ENCODE results near the gene OPALIN.

OPALIN gene

GRCh38 chr10:96374985-96375830 is 16.4 kb upstream of the OPALIN start:
- H3K9me3 ChIP-seq (ENCODE audit: control extremely low read depth in 1 of 5, control insufficient read depth in 4 of 5, insufficient read depth in 2 of 5, low read depth in 1 of 5, low read length in 4 of 5): no peaks in the 10 kb centered on the region
- CTCF ChIA-PET: interaction anchor here (0.7 to 5.6 kb wide), 18 partner anchors 9 to 835 kb away, joined by 3 to 29 read pairs (median 4); partner anchors contain the start of gene TLL2

DNA sequence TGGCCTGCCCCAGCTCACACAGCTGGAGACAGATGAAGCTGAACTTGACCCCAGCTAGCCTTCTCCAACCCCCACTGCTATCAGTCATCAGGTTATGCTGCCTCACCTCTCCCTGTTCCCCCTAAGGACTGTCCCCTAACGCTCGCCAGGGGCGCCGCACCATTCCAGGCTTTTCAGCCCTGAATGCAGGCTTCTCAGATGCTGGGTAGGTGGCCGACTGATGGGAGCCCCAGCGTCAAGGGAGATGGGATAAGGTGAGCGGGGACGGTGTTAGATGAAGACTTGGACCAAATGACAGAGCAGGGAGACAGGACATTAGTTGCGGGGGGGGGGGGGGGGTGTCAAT is 15.8 kb upstream of the OPALIN start:
- peak; percentile 17 to 31 (median 23) for DNase-seq
- peaks cover 0 to 10% (median 5%) of the 10 kb centered on the region in 4 experiments for H3K4me1 ChIP-seq (ENCODE audit: control extremely low read depth in 1 of 4, control insufficient read depth in 4 of 4, insufficient read depth in 4 of 4, low read length in 3 of 4)
- ChIA-PET POLR2A (no interaction called here), CTCF (interaction anchor here (0.7 to 5.6 kb wide), 18 partner anchors 9 to 835 kb away, joined by 3 to 29 read pairs (median 4); partner anchors contain the start of gene TLL2)
- H3K27ac ChIP-seq (ENCODE audit: insufficient read depth in 1 of 2, low read depth in 1 of 2, low read length in 2 of 2, poor library complexity in 1 of 2, severe bottlenecking in 2 of 2): no peak overlapping the region
- no peaks in the 10 kb centered on the region for H3K9me3 ChIP-seq (ENCODE audit: control extremely low read depth in 1 of 5, control insufficient read depth in 4 of 5, insufficient read depth in 2 of 5, low read depth in 1 of 5, low read length in 4 of 5)
- no peaks in the 10 kb centered on the region for H3K36me3 ChIP-seq (ENCODE audit: control insufficient read depth in 4 of 4, insufficient read depth in 4 of 4, low read length in 3 of 4)
- H3K27me3 ChIP-seq (replicated peaks in 2 of 5; ENCODE audit: control insufficient read depth in 4 of 5, insufficient read depth in 5 of 5, low read length in 4 of 5): peaks cover 0 to 5% (median 0%) of the 10 kb centered on the region in 5 experiments
- WGBS (ENCODE audit: insufficient coverage): 10% methylated on average over 9 of the region's 9 CpGs
- peak overlapping the region in 6 of 7 experiments; percentile 17 to 86 (median 74) for H3K4me3 ChIP-seq (ENCODE audit: control insufficient read depth in 1 of 7, extremely low read depth in 1 of 7, insufficient read depth in 4 of 7, low read depth in 2 of 7, low read length in 6 of 7)

More at GRCh38 chr10:96374985-96375830, 16.4 kb upstream of the OPALIN start:
- Histone ChIP-seq H3K27ac (ENCODE audit: insufficient read depth in 1 of 2, low read depth in 1 of 2, low read length in 2 of 2, poor library complexity in 1 of 2, severe bottlenecking in 2 of 2) (no peak overlapping the region), H3K36me3 (ENCODE audit: control insufficient read depth in 4 of 4, insufficient read depth in 4 of 4, low read length in 3 of 4) (no peaks in the 10 kb centered on the region), H3K4me1 (ENCODE audit: control extremely low read depth in 1 of 4, control insufficient read depth in 4 of 4, insufficient read depth in 4 of 4, low read length in 3 of 4) (peaks cover 0 to 10% (median 5%) of the 10 kb centered on the region in 4 experiments), H3K27me3 (replicated peaks in 2 of 5; ENCODE audit: control insufficient read depth in 4 of 5, insufficient read depth in 5 of 5, low read length in 4 of 5) (peaks cover 0 to 5% (median 0%) of the 10 kb centered on the region in 5 experiments), H3K4me3 (ENCODE audit: control insufficient read depth in 1 of 7, extremely low read depth in 1 of 7, insufficient read depth in 4 of 7, low read depth in 2 of 7, low read length in 6 of 7) (peak overlapping the region; percentile 17 to 86 (median 72))
- POLR2A ChIA-PET: no interaction called here
- WGBS (ENCODE audit: insufficient coverage): 7% methylated on average over 33 of the region's 36 CpGs
- peak; percentile 68 to 77 (median 70) for DNase-seq

DNA sequence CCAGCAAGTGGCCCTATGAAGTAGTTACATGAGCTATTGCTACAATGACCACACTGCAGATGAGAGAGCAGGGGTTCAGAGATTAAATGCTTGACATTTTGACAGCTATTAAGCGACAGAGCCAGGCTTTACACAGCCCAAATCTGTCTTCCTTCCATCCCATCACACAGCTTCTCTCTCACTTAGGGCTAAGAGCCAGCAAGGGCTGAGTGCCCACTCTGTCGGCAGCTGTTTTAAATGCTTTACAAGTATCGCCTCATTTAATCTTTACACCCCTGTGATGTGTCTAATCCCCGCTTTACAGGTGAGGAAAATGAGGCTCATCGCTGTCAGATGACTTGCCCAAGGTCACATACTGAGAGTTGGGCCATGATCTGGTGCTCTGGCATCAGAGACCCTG is 15.2 kb upstream of the OPALIN start:
- Histone ChIP-seq H3K4me1 (ENCODE audit: control extremely low read depth in 1 of 4, control insufficient read depth in 4 of 4, insufficient read depth in 4 of 4, low read length in 3 of 4) (peaks cover 0 to 10% (median 5%) of the 10 kb centered on the region in 4 experiments), H3K4me3 (ENCODE audit: control insufficient read depth in 1 of 7, extremely low read depth in 1 of 7, insufficient read depth in 4 of 7, low read depth in 2 of 7, low read length in 6 of 7) (no peak overlapping the region), H3K27me3 (replicated peaks in 2 of 5; ENCODE audit: control insufficient read depth in 4 of 5, insufficient read depth in 5 of 5, low read length in 4 of 5) (peaks cover 0 to 5% (median 0%) of the 10 kb centered on the region in 5 experiments), H3K9me3 (ENCODE audit: control extremely low read depth in 1 of 5, control insufficient read depth in 4 of 5, insufficient read depth in 2 of 5, low read depth in 1 of 5, low read length in 4 of 5) (no peaks in the 10 kb centered on the region), H3K36me3 (ENCODE audit: control insufficient read depth in 4 of 4, insufficient read depth in 4 of 4, low read length in 3 of 4) (no peaks in the 10 kb centered on the region), H3K27ac (ENCODE audit: insufficient read depth in 1 of 2, low read depth in 1 of 2, low read length in 2 of 2, poor library complexity in 1 of 2, severe bottlenecking in 2 of 2) (no peak overlapping the region)
- WGBS (ENCODE audit: insufficient coverage): 100% methylated on average over 4 of the region's 5 CpGs
- POLR2A ChIA-PET: no interaction called here
- CTCF ChIA-PET: interaction anchor here (0.7 to 5.6 kb wide), 12 partner anchors 8 to 836 kb away, joined by 3 to 29 read pairs (median 4); partner anchors contain the start of gene TLL2
- DNase-seq: no peak

GRCh38 chr10:96371356-96371755 is 12.6 kb upstream of the OPALIN start:
- Histone ChIP-seq H3K4me1 (ENCODE audit: control extremely low read depth in 1 of 4, control insufficient read depth in 4 of 4, insufficient read depth in 4 of 4, low read length in 3 of 4) (peaks cover 0 to 10% (median 5%) of the 10 kb centered on the region in 4 experiments), H3K9me3 (ENCODE audit: control extremely low read depth in 1 of 5, control insufficient read depth in 4 of 5, insufficient read depth in 2 of 5, low read depth in 1 of 5, low read length in 4 of 5) (no peaks in the 10 kb centered on the region), H3K36me3 (ENCODE audit: control insufficient read depth in 4 of 4, insufficient read depth in 4 of 4, low read length in 3 of 4) (no peaks in the 10 kb centered on the region), H3K27ac (ENCODE audit: insufficient read depth in 1 of 2, low read depth in 1 of 2, low read length in 2 of 2, poor library complexity in 1 of 2, severe bottlenecking in 2 of 2) (no peak overlapping the region), H3K4me3 (ENCODE audit: control insufficient read depth in 1 of 7, extremely low read depth in 1 of 7, insufficient read depth in 4 of 7, low read depth in 2 of 7, low read length in 6 of 7) (no peak overlapping the region), H3K27me3 (replicated peaks in 2 of 5; ENCODE audit: control insufficient read depth in 4 of 5, insufficient read depth in 5 of 5, low read length in 4 of 5) (peaks cover 0 to 5% (median 0%) of the 10 kb centered on the region in 5 experiments)
- 97% methylated on average over 9 of the region's 11 CpGs for WGBS (ENCODE audit: insufficient coverage)
- ChIA-PET CTCF (interaction anchor here (0.8 to 4.5 kb wide), 11 partner anchors 10 to 142 kb away, joined by 3 to 19 read pairs (median 4); no protein-coding TSS in a partner anchor), POLR2A (no interaction called here)
- no peak for DNase-seq

DNA sequence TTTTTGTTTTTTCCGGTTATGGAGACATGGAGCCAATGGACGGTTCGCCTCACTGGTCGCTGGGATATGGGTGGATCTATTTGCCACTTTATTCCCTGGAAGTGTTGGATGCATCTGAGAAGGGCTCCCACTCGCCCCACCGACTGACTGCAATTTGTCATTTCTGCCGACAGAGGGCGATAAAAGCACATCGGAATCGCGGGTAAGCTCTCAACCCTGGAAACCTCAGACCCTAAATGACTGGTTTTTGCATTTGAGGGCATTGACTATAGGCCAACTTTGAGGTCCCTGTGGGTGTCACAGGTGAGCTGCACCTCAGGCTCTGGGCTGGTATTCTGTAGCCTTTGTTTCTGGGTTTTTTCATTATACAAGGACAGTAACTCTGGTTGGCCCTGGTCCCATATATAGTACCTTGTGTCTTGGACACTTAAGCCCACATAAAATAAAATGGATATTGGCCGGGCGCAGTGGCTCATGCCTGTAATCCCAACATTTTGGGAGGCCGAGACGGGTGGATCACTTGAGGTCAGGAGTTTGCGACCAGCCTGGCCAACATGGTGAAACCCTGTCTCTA is 11.9 kb upstream of the OPALIN start:
- POLR2A ChIA-PET: no interaction called here
- Histone ChIP-seq H3K36me3 (ENCODE audit: control insufficient read depth in 4 of 4, insufficient read depth in 4 of 4, low read length in 3 of 4) (no peaks in the 10 kb centered on the region), H3K9me3 (ENCODE audit: control extremely low read depth in 1 of 5, control insufficient read depth in 4 of 5, insufficient read depth in 2 of 5, low read depth in 1 of 5, low read length in 4 of 5) (no peaks in the 10 kb centered on the region), H3K27me3 (replicated peaks in 2 of 5; ENCODE audit: control insufficient read depth in 4 of 5, insufficient read depth in 5 of 5, low read length in 4 of 5) (peaks cover 0 to 5% (median 0%) of the 10 kb centered on the region in 5 experiments), H3K4me3 (ENCODE audit: control insufficient read depth in 1 of 7, extremely low read depth in 1 of 7, insufficient read depth in 4 of 7, low read depth in 2 of 7, low read length in 6 of 7) (no peak overlapping the region), H3K27ac (ENCODE audit: insufficient read depth in 1 of 2, low read depth in 1 of 2, low read length in 2 of 2, poor library complexity in 1 of 2, severe bottlenecking in 2 of 2) (no peak overlapping the region), H3K4me1 (ENCODE audit: control extremely low read depth in 1 of 4, control insufficient read depth in 4 of 4, insufficient read depth in 4 of 4, low read length in 3 of 4) (peaks cover 0 to 10% (median 5%) of the 10 kb centered on the region in 4 experiments)
- CTCF ChIA-PET: interaction anchor here (0.5 to 4.5 kb wide), 16 partner anchors 9 to 359 kb away, joined by 3 to 19 read pairs (median 4); no protein-coding TSS in a partner anchor
- WGBS (ENCODE audit: insufficient coverage): 35% methylated on average over 16 of the region's 16 CpGs
- peak; percentile 45 to 67 (median 60) for DNase-seq

DNA sequence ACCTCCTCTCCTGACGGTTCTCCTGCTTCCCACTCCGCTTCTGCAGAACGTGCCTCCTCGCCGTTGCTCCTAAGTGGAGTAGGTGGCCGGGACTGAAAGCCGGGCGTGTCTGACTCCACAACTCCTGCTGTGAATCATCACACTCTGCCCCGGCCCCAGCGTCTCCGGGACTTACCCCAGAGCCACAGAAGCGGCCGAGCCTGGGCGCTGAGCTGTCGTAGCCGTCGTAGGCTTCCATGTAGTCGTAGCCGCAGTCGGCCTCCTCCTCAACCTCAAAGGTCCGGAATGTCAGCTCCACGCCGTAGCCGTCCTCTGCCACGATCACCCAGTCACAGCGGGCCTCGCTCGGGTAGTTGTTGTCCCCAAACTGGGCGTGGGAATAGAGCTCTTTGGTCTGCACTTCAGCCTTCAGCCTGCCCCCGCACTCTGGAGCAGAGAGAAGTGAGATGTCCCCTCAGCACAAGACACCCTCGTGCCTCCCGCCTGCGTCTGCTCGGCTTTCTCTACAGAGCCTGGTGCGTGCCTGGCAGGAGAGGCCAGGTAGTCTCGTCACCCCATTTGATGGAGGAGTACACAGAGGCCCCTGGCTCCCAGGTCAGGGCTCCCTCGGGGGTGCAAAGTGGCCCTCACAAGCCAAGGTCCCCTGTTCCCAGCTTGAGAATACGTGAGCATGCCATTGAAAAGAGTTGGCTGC is 11.2 kb upstream of the OPALIN start:
- Histone ChIP-seq H3K36me3 (ENCODE audit: control insufficient read depth in 4 of 4, insufficient read depth in 4 of 4, low read length in 3 of 4) (no peaks in the 10 kb centered on the region), H3K4me3 (ENCODE audit: control insufficient read depth in 1 of 7, extremely low read depth in 1 of 7, insufficient read depth in 4 of 7, low read depth in 2 of 7, low read length in 6 of 7) (no peak overlapping the region), H3K9me3 (ENCODE audit: control extremely low read depth in 1 of 5, control insufficient read depth in 4 of 5, insufficient read depth in 2 of 5, low read depth in 1 of 5, low read length in 4 of 5) (no peaks in the 10 kb centered on the region), H3K4me1 (ENCODE audit: control extremely low read depth in 1 of 4, control insufficient read depth in 4 of 4, insufficient read depth in 4 of 4, low read length in 3 of 4) (peaks cover 0 to 6% (median 2%) of the 10 kb centered on the region in 4 experiments), H3K27me3 (replicated peaks in 2 of 5; ENCODE audit: control insufficient read depth in 4 of 5, insufficient read depth in 5 of 5, low read length in 4 of 5) (peaks cover 0 to 5% (median 0%) of the 10 kb centered on the region in 5 experiments), H3K27ac (ENCODE audit: insufficient read depth in 1 of 2, low read depth in 1 of 2, low read length in 2 of 2, poor library complexity in 1 of 2, severe bottlenecking in 2 of 2) (no peak overlapping the region)
- 93% methylated on average over 38 of the region's 38 CpGs for WGBS (ENCODE audit: insufficient coverage)
- no peak for DNase-seq
- CTCF ChIA-PET: interaction anchor here (0.5 to 4.5 kb wide), 13 partner anchors 8 to 359 kb away, joined by 3 to 19 read pairs (median 4); no protein-coding TSS in a partner anchor
- POLR2A ChIA-PET: no interaction called here

Data from common myeloid progenitor, CD34-positive (primary cell).